Esophagus (tissue), 2 donors: ENCODE data around the gene CCDC66. TPM values are rescaled to one million over a fixed set of nuclear protein-coding genes. Genes with fewer than 3 reads are reported as not detected.

Experiments used
- H3K27ac ChIP-seq, 2 donors: one replicate each; pipeline ENCODE4 v1.5.1; 2013; ENCODE audit warnings: low read depth in 2 of 2, mild to moderate bottlenecking in 2 of 2, inconsistent platforms in 1 of 2, low read length in 1 of 2, moderate library complexity in 1 of 2
- H3K27me3 ChIP-seq, 2 donors: one replicate each; pipeline ENCODE4 v1.6.1; 2013; ENCODE audit warnings: low read length in 2 of 2, control low read depth in 1 of 2, mild to moderate bottlenecking in 1 of 2; ENCODE audit not compliant: insufficient read depth in 2 of 2, control insufficient read depth in 1 of 2
- H3K36me3 ChIP-seq, 2 donors: one replicate each; pipeline ENCODE4 v1.6.1; 2013; ENCODE audit warnings: low read length in 1 of 2; ENCODE audit not compliant: control insufficient read depth in 2 of 2, insufficient read depth in 2 of 2
- H3K4me1 ChIP-seq, 2 donors: one replicate each; pipeline ENCODE4 v1.6.1; 2013; ENCODE audit warnings: low read length in 1 of 2; ENCODE audit not compliant: control insufficient read depth in 2 of 2, insufficient read depth in 2 of 2
- H3K4me3 ChIP-seq, 2 donors: one replicate each; pipeline ENCODE4 v1.5.1; 2013; ENCODE audit warnings: low read length in 2 of 2, mild to moderate bottlenecking in 2 of 2, low read depth in 1 of 2, moderate library complexity in 1 of 2
- H3K9me3 ChIP-seq, 2 donors: one replicate each; pipeline ENCODE4 v1.6.1; 2013; ENCODE audit warnings: mild to moderate bottlenecking in 2 of 2, low read depth in 1 of 2, low read length in 1 of 2, moderate library complexity in 1 of 2; ENCODE audit not compliant: control insufficient read depth in 2 of 2, insufficient read depth in 1 of 2
- WGBS, 2 donors: extraction: QIAGEN DNeasy Blood & Tissue Kit; methylation state at CpG; one replicate each; pipeline ENCODE4 v1.1.7; 2013; 5-methylcytosine and 5-hydroxymethylcytosine counted together
- polyA plus RNA-seq, 2 donors: library from polyadenylated mRNA; stranded (reverse); fragments of 200-250 nt; gene quantifications; one replicate each; pipeline ENCODE4 v1.2.3, GENCODE V29; 2013
- donor health status: healthy with polysubstance abuse.
- donor health status: Bipolar disorder and iron deficiency.

Gene CCDC66
- polyA plus RNA-seq, 2 donors: 5.0 to 6.6 TPM

DNA sequence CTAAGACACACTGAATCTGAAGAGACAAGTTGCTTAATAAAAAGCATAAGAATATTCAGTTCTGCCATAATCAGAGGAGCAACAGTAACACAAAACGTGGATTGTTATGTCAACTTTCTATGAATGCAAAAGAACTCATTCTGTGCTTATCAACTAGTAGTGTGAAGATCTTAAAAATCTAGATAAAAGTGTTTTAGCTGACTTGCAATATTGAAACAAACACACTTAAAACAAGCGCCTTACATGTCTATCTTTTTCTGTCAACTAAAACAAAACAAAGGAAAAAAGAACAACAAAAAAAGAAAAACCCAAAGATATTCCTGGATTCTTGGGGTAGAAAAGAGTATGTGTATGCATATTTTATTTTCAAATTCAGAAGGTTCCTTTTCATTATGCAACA, 88.4 kb downstream of the CCDC66 start:
- no peaks in the 10 kb centered on the region for H3K4me1 ChIP-seq
- H3K4me3 ChIP-seq: no peak overlapping the region
- no peaks in the 10 kb centered on the region for H3K27me3 ChIP-seq
- no peaks in the 10 kb centered on the region for H3K9me3 ChIP-seq
- H3K27ac ChIP-seq: no peak overlapping the region
- WGBS, 2 donors: 93% methylated on average over 2 of the region's 2 CpGs
- peaks cover 7 to 9% of the 10 kb centered on the region in 2 donors for H3K36me3 ChIP-seq

DNA sequence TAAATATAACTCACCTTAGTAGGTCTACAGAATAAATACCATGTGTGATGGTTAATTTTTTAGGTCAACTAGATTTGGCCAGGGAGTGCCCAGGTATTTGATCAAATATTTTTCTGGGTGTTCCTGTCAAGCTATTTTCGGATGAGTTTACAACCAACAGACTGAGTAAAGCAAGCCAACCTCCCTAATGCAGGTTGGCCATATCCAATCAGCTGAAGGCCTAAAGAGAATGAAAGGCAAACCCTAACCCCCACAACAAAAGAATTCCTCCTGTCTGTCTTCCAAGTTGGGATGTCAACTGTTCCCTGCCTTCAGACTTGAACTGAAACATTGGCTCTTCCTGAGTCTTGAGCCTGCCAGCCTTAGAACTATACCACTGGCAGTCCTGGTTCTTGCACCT, 97.5 kb downstream of the CCDC66 start:
- WGBS, 2 donors: 91 to 95% methylated on average over 1 of the region's 1 CpG
- H3K4me1 ChIP-seq: no peaks in the 10 kb centered on the region
- no peaks in the 10 kb centered on the region for H3K27me3 ChIP-seq
- H3K4me3 ChIP-seq: no peak overlapping the region
- H3K36me3 ChIP-seq: peaks cover 3 to 15% of the 10 kb centered on the region in 2 donors
- H3K27ac ChIP-seq: no peak overlapping the region
- no peaks in the 10 kb centered on the region for H3K9me3 ChIP-seq

DNA sequence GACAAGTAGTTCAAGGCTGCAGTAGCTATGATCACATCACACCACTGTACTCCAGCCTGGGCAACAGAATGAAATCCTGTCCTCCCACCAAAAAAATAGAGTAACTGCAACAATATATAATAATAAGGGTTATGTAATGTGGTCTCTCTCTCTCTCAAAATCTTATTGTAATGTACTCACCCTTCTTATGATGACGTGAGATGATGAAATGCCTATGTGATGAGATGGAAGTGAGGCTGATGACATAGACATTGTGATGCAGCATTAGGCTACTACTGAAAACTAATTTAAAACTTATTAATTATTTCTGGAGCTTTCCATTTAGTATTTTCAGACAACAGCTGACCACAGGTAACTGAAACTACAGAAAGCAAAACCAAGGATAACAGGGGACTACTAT, 98.7 kb downstream of the CCDC66 start:
- Histone ChIP-seq H3K4me3 (no peak overlapping the region), H3K27ac (no peak overlapping the region), H3K36me3 (peaks cover 3 to 16% of the 10 kb centered on the region in 2 donors), H3K9me3 (no peaks in the 10 kb centered on the region), H3K27me3 (no peaks in the 10 kb centered on the region), H3K4me1 (no peaks in the 10 kb centered on the region)
- WGBS, 2 donors: 87 to 92% methylated on average over 1 of the region's 1 CpG

DNA sequence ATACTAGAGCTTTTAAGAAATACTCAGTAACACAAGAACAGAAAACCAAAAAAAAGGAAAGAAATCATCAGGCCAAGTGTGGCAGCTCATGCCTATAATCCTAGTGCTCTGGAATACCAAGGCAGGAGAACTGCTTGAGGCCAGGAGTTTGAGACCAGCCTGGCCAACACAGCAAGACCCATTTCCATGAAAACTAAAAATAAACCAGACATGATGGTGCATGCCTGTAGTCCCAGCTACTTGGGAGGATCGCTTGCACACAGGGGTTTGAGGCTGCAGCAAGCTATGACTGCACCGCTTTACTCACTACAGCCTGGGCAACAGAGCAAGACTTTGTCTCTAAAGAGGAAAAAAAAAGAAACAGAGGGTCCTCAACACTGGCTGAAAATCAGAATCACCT, 107.8 kb downstream of the CCDC66 start:
- Histone ChIP-seq H3K9me3 (no peaks in the 10 kb centered on the region), H3K27me3 (no peaks in the 10 kb centered on the region), H3K36me3 (peaks cover 3 to 8% of the 10 kb centered on the region in 2 donors), H3K4me3 (no peak overlapping the region), H3K27ac (no peak overlapping the region), H3K4me1 (no peaks in the 10 kb centered on the region)
- WGBS, 2 donors: 94 to 95% methylated on average over 2 of the region's 2 CpGs

DNA sequence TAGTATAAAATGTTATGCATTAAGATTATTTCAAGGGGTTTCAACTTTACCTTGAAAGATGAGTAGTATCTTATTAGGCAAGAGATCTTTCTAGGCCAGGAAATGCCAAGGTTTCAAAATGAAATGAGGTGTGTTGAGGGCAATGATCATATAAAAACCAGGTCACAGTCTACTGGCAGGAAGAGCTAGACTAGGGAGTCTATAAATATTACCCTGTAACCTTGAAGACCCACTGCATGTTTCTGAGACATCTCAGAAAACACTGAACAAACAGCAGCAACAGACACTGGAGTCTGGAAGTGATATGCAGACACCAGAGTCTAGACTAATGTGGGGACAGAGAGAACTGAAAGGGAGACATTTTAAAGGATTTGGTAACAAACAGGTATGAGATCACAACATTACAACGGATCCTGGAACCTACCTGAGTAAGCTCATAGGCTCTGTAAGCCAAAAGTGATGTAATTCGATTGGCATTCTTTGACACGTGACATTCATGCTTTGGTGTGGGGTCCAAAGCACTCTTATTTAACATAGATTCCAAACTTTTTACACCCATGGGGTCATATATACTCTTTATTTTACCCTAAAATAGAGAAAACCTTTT, 111.1 kb downstream of the CCDC66 start:
- Histone ChIP-seq H3K4me1 (no peaks in the 10 kb centered on the region), H3K36me3 (peaks cover 5 to 8% of the 10 kb centered on the region in 2 donors), H3K27ac (no peak overlapping the region), H3K9me3 (no peaks in the 10 kb centered on the region), H3K27me3 (no peaks in the 10 kb centered on the region), H3K4me3 (no peak overlapping the region)
- 71 to 79% methylated on average over 3 of the region's 3 CpGs for WGBS, 2 donors

Other genes with a start within 250 kb of the CCDC66 start
- under 1 TPM; 0.18 to 0.20 TPM for gene ERC2, start 88.7 kb upstream of the CCDC66 start, polyA plus RNA-seq
- 10 to 100 TPM; 14.2 to 15.6 TPM for gene TASOR, start 126.1 kb downstream of the CCDC66 start, polyA plus RNA-seq
- 10 to 100 TPM; 11.1 to 13.2 TPM for gene ARHGEF3, start 244.8 kb downstream of the CCDC66 start, polyA plus RNA-seq